ENCODE results near the gene CNTN1. TPM values are rescaled to one million over a fixed set of nuclear protein-coding genes. Genes with fewer than 3 reads are reported as not detected.

Gene CNTN1
- total RNA-seq, 1 experiment from 2014 or later: 6.5 TPM

DNA sequence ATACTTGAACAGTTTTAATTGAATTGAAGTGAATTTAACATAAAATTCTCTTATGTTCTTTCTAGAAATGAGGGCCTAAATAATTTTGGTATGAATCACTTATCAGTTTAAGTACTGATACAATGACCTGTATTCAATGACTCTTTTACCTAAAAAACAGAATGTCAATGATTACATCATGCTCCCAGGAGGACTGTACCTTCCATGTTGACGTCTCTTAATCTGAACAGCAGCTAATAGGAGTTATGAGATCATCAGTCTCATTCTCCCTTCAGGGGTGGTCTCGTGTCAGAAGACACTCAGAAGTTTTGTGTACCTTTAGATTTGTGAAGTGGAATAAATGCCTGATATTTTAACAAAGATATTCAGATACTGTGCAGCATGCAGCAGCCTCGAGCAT lies 206.3 kb downstream of the CNTN1 start:
- no peak overlapping the region for H3K14ac ChIP-seq (ENCODE audit: insufficient read depth, low read length)
- H3K4me3 Mint-ChIP-seq: no peak overlapping the region
- no peak overlapping the region for H2BK5ac ChIP-seq (ENCODE audit: insufficient read length, low read length)
- no peaks in the 10 kb centered on the region for H3K9me3 ChIP-seq (ENCODE audit: control insufficient read depth, low read depth, low read length)
- H3K4ac ChIP-seq (ENCODE audit: low read depth, low read length): no peak overlapping the region
- no peaks in the 10 kb centered on the region for H3K23me2 ChIP-seq (ENCODE audit: insufficient read length, low read depth, low read length, poor library complexity, severe bottlenecking)
- H2BK12ac ChIP-seq (ENCODE audit: insufficient read length, low read depth, low read length): no peak overlapping the region
- no peak overlapping the region for H3K56ac ChIP-seq (ENCODE audit: insufficient read length, low read depth, low read length)
- H4K8ac ChIP-seq (replicated peaks; ENCODE audit: insufficient read length, low read depth, low read length): no peak overlapping the region
- H3K23ac ChIP-seq (ENCODE audit: insufficient read length, low read depth, low read length): no peak overlapping the region
- no peak overlapping the region for H3K4me2 ChIP-seq (ENCODE audit: insufficient read depth, insufficient read length, low read length)
- DNase-seq: no peak
- H2BK15ac ChIP-seq (ENCODE audit: low read depth, low read length): no peak overlapping the region
- H2BK120ac ChIP-seq (ENCODE audit: low read depth, low read length, poor library complexity, severe bottlenecking): no peak overlapping the region
- no peak overlapping the region for H2BK20ac ChIP-seq (ENCODE audit: low read depth, low read length, poor library complexity, severe bottlenecking)
- no peaks in the 10 kb centered on the region for H3K9me3 Mint-ChIP-seq
- no peak overlapping the region for H2AFZ ChIP-seq (ENCODE audit: low read length)
- H3K79me1 ChIP-seq (ENCODE audit: insufficient read depth, low read depth, low read length, poor library complexity, severe bottlenecking): no peaks in the 10 kb centered on the region
- H3K27me3 Mint-ChIP-seq (ENCODE audit: low read depth): no peaks in the 10 kb centered on the region
- H3K18ac ChIP-seq (ENCODE audit: insufficient read length, low read depth, low read length): no peak overlapping the region
- no peak overlapping the region for H4K5ac ChIP-seq (ENCODE audit: insufficient read length, low read depth, low read length)
- no CpG with 5 or more reads among the region's 3 CpGs for WGBS (ENCODE audit: extremely low coverage, insufficient read length, low lambda C conversion rate)
- peaks cover 4 to 5% of the 10 kb centered on the region in 2 experiments; a peak in 3 of 4 replicates for H3K4me1 Mint-ChIP-seq
- H3K9ac ChIP-seq (ENCODE audit: extremely low read depth, insufficient read length, low read length): no peak overlapping the region
- no peaks in the 10 kb centered on the region for H4K20me1 ChIP-seq (ENCODE audit: control insufficient read depth, insufficient read depth, insufficient read length)
- TF ChIP-seq, protein P1, sequence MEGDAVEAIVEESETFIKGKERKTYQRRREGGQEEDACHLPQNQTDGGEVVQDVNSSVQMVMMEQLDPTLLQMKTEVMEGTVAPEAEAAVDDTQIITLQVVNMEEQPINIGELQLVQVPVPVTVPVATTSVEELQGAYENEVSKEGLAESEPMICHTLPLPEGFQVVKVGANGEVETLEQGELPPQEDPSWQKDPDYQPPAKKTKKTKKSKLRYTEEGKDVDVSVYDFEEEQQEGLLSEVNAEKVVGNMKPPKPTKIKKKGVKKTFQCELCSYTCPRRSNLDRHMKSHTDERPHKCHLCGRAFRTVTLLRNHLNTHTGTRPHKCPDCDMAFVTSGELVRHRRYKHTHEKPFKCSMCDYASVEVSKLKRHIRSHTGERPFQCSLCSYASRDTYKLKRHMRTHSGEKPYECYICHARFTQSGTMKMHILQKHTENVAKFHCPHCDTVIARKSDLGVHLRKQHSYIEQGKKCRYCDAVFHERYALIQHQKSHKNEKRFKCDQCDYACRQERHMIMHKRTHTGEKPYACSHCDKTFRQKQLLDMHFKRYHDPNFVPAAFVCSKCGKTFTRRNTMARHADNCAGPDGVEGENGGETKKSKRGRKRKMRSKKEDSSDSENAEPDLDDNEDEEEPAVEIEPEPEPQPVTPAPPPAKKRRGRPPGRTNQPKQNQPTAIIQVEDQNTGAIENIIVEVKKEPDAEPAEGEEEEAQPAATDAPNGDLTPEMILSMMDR (conservative IDR thresholded peaks at IDR 0.05): no peak
- no peak overlapping the region for H3K27ac ChIP-seq (ENCODE audit: insufficient read length, low read depth, low read length)
- no peak overlapping the region for H3K27ac Mint-ChIP-seq
- no peak overlapping the region for H2AK5ac ChIP-seq (ENCODE audit: insufficient read length, low read length)
- H3K36me3 Mint-ChIP-seq (ENCODE audit: insufficient read depth in 1 of 3, low read depth in 3 of 3): no peaks in the 10 kb centered on the region
- H3K79me2 ChIP-seq (ENCODE audit: insufficient read depth, low read length): no peaks in the 10 kb centered on the region
- no peaks in the 10 kb centered on the region for H3K27me3 ChIP-seq (ENCODE audit: insufficient read depth, low read length)
- H3K4me1 ChIP-seq (ENCODE audit: insufficient read depth, low read length): no peaks in the 10 kb centered on the region
- no peak overlapping the region for H3T11ph ChIP-seq (ENCODE audit: low read length)
- H4K91ac ChIP-seq (ENCODE audit: insufficient read length, low read depth, low read length): no peak overlapping the region

Measured in H9 (cell line).